Head of caudate nucleus (tissue), 42 donors: ENCODE data around the gene P2RX4.

Experiments
- DNase-seq, 42 donors: peaks; one replicate each; pipeline versions ENCODE4 v3.0.0 to v3.0.0-alpha.2; 2020 to 2021; ENCODE audit warnings: mixed read lengths in 7 of 42
- intact Hi-C: fragments of 100-400 bp; cut with DNase I; formaldehyde crosslinking; loops from one replicate; pipeline ENCODE4 v1.15.0; 2022

The P2RX4 gene

DNA sequence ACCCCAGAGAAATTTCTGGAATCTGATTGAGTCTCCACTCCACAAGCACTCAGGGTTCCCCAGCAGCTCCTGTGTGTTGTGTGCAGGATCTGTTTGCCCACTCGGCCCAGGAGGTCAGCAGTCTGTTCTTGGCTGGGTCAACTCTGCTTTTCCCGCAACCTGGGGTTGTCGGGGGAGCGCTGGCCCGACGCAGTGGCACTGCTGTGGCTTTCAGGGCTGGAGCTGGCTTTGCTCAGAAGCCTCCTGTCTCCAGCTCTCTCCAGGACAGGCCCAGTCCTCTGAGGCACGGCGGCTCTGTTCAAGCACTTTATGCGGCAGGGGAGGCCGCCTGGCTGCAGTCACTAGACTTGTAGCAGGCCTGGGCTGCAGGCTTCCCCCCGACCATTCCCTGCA is 23.7 kb downstream of the P2RX4 start:
- intact Hi-C loops: no loop called here
- no peak for DNase-seq

DNA sequence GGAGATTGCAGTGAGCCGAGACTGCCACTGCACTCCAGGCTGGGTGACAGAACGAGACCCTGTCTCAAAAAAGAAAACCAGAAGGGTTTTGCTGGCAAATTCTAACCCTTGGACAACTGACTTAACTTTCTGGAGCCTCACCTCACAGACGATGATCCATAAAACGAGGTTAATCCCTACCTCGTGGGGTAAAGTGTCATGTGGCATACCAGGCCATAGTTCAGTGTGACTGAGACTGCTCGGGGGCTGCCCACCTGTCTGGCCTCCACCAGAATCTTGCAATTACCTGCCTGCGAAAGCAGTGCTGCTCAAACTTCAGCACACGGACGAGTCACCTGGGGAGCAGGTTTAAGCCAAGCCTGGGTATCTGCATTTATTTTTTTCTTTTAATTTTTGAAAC is 26.8 kb downstream of the P2RX4 start:
- DNase-seq: no peak
- intact Hi-C loops: no loop called here

DNA sequence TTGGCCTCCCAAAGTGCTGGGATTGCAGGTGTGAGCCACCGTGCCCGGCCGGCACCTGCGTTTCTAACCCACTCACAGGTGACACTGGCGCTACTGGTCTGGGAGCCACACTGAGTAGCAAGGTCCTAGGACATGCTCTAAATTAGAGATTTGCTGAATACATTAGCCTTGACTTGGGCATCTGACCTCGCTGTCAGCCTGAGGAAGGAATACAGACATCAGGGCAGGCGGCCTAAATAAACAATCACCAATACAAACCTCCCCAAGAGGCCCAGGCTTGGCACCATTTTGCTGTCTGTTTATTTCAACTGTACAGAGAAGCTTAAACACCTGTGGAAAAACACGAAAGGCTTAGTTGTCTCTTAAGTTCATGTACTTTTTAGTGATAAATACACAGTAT is 27.5 kb downstream of the P2RX4 start:
- intact Hi-C loops: no loop called here
- DNase-seq: no peak

DNA sequence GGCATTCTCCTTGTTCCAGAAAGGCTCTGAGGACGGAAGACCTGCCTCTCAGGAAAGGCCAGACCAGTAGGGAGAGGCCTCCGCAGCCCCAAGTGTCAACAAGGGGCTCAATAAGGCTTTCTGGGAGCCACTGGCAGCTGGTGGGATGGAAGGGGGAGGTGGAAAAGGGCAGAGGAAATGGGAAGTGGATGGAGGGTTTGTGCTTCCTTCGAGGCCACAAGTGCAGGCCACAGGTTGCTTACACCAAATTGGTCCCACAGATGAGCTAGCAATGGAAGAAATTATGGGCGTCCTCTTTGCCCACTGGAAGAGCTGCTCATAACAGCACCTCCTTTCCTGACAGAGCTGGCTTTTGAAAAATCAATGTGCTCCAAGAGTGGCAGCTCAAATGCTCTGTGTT is 28.2 kb downstream of the P2RX4 start:
- DNase-seq: no peak
- intact Hi-C loops: no loop called here

DNA sequence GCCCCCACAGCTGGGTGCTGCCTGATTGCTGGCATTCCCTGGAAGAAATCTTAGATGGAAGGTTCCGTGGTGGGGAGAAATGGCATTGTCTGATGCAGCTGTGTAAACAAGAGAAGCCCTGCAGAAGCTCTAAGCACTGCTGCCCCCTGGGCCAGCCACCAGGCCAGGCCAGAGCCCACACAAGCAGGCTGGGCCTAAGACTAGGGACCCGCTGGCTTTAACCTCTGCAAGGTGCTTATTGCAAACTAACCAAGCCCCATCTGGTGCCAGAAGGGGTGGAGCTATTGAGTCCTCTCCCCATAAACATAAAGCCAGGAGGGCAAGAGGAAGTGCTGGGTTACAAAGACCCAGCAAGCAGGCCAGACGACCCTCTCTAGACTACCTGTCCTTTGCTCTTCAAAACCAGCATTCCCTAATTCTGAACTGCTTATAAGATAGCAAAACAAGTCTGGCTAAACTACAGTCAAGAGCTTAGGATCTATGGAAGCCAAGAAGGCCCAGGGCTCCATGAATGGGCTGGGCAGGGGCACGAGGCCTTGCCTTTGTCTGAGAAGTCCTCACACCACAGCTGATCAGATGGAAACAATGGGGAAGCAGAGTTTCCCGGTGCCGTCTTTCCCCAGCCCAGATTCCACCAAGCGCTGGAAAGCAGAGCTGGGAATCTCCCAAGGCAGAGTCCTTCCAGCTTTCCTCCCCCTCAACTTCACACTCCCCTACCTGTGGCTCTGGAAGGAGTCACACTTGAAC is 28.8 kb downstream of the P2RX4 start:
- no peak for DNase-seq
- intact Hi-C loops: no loop called here

DNA sequence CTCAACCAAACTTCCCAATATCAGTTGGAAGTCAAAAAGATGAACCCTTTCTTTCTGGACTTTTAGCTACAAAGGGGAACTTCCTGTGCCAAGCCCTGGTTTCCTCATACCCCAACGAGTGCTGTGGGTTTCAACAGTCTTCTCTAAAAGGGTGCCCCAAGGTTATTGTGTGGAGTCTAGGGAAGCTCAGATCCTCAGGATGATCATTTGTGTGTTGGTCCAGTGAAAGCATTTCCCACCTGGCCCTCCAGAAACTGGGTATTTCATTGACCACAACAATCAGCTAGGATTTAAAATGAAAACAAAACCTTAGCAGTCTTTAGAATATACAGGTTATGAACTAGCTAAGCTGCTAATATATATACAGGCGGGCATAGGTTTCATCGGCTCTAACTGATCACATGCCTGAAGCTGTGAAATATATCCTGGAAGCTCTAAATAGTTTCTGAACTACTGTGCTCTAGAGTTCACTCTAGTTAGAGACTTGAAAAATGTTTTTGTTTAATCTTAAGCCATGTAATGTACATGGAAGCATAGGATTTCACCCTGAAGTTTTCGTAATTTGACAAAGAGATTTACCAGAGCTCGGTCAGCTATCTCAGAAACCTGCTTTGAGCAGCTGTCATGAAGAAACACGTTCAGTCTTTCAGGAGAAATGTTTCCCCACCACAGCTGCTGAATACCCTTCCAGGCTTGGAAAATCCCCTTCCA is 29.6 kb downstream of the P2RX4 start:
- no peak for DNase-seq
- intact Hi-C loops: no loop called here

DNA sequence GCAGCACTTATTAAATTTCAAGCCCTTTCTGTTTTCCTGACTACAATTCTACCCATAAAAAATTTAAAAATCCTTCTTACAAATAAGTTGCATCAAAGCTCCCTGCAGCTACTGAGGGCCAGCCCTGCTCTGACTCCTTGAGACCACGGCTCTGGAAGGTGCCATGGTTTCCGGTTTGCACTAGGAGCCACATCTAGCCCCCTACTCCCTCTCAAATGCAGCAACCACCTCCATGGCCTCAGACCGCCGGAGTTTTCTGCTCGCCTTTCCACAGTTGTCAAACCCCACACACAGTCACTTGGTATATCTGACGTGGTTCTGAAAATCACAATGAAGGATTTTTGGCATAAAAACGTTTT is 30.1 kb downstream of the P2RX4 start:
- no peak for DNase-seq
- intact Hi-C loops: no loop called here

DNA sequence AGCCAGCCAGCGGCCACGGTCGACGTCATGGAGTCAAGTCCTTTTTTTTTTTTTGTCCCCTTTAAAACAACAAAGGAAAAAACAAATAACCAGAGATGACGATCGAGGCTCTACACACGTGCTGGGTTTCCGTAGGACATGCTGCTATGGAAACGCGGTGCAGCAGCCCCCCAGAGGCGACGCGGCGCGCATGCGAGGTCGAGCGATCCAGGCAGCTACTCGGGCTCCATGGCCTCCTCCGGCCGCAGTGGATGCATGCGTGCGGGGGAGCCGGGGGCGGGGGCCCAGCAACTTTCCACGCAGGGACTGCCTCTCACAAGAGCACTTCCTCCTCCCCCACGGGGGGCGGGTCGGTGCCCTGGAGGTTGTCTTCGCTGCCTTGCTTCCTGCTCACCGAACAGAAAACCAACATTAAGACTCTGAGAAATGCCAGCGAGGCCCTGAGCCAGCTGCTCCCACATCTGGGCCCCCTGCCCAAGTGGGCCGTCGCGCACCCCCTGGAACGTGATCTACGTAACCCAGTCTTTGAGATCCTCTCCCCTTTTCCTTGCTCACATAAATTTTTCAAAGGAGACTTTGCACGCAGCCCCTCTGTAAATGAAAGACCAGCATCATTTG is 30.7 kb downstream of the P2RX4 start:
- DNase-seq: peak; percentile 16 to 75 (median 52)
- intact Hi-C loops: no loop called here

DNA sequence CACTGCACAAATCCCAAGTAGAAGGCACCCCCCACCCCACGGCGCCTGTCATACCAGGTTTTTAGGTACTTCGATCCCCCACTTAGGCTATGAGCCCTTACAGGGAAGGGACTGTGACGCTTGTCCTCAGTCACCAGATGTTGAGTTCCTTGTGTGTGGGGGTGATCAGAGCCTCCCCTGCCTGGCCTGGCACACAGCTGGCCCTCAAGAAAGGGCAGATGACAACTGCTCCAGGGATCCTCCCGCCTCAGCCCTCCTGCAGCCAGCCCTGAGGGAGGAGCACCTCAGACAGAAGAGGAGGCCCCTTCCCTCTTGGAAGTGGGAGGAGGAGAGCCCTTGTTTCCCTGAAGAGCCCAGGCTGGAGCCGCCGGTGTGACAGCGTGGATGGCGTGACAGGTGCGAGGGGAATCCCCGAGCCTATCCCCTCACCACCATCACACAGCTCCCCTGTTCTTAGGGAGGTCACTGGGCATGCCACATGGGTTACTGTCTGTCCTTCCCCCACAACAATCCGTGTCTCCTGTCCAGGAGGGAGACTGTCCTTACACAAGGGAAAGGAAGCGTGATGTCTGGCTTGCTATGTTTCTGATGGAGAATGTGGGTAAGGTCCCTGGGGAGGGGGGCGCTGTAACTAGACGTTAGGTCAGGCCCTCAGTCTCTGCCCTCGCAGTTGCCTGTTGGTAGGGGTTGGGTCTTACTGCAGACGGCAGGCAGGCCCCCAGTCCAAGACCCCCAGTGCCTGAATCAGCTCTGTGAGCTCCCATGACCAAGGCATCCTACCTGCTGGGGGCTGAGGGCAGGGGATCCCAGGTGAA is 31.4 kb downstream of the P2RX4 start:
- intact Hi-C loops: no loop called here
- DNase-seq: no peak

DNA sequence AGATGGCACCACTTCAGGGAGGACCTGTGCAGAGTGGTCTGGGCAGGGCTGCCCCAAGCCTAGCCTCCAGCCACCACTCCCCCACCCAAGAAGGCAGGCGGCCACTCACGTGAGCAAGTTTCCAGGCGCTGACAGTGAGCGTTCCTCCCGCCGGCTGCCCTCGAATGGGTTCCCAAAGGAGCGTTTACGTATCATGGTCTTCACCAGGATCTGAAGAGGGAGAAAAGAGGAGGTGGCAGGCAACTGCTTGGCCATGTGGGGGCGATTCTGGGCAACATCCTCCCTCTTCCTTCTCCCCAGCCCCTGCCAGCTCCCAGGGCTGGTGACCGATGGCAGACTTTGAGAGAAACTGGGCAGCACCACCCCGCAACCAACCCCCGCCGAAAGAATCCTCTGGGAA is 35.1 kb downstream of the P2RX4 start:
- intact Hi-C loops: no loop called here
- DNase-seq: no peak

DNA sequence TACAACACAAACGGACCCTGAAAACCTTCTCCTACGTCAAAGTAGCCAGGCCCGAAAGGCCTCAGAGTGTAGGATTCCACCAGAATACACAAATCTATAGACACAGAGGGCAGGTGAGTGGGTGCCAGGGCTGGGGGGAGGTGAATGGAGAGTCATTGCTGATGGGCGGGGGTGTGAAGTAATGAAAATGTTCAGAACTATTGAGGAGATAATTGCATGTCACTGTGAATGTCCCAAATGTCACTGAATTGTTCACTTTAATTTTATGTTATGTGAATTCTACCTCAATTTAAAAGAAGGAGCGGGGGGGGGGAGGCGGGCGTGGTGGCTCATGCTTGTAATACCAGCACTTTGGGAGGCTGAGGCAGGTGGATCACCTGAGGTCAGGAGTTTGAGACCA is 36.0 kb downstream of the P2RX4 start:
- intact Hi-C loops: no loop called here
- peak in 39 of 42 donors; percentile 29 to 85 (median 60) for DNase-seq

DNA sequence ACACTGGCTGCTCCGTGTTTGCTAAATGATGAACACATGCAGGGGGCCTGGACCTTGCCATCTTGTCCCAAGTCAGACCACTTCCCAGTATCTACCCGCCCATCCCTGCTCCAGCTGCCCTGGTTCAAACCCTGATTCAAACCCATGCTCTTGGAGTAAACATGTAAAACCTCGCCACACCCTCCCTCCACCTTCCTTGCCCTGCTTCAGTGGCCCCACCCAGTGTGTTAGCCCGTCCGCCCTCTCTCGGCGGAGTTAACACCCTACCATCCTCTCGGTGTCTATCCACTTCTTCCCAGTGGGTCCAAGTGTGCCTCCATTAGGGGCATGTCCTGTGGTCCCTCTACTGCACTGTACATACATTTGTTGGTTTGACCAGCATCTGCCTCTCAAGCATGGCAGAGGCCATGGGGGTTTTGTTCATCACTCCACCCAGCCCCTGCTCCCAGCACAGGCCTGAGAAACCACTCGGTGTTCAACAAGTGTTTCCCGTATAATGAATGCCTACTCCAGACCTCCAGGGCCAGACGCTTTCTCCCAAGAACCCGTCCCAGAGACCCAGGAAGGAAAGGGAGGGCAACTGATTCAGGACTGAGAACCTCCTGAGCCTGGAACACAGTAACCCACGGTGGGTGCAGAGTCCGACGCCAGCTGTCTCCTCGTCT is 37.1 kb downstream of the P2RX4 start:
- intact Hi-C loops: no loop called here
- DNase-seq: no peak

DNA sequence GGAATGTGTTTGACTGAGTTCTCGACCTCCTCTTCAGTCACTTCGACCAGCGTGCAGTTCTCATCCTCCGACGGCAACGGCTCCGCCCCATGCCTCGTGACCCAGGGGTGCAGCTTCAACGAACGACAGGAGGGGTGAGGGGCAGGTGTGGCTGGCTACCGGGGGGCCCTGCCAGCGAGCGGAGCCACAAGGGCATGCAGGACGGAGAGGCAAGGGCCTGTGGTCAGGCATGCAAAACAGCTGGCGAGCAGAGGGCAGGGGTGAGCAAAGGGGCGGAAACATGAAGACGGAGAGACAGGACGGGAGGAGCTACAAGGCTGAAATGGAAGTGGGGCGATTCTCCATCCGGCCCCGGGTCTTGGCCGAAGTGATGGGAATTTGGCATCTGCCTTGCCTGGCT is 38.7 kb downstream of the P2RX4 start:
- DNase-seq: no peak
- intact Hi-C loops: no loop called here

DNA sequence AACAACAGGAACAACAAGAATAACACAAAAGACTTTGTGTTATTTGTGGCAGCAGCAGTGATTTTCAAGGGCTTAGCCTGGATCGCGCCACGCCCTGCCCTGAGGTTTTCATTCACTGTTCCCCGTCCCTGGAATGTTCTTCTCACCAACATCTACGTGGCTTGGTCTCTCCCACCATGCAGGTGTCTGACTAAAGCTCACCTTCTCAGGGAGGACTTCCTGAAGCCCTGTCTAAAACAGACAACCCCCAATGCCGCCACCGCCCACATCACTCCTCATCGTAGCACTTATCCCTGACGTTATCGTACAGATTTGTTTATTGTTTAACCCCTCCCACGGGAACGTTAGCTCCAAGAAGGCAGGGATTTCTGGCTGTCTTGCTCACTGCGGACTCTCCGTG is 40.4 kb downstream of the P2RX4 start:
- intact Hi-C loops: no loop called here

DNA sequence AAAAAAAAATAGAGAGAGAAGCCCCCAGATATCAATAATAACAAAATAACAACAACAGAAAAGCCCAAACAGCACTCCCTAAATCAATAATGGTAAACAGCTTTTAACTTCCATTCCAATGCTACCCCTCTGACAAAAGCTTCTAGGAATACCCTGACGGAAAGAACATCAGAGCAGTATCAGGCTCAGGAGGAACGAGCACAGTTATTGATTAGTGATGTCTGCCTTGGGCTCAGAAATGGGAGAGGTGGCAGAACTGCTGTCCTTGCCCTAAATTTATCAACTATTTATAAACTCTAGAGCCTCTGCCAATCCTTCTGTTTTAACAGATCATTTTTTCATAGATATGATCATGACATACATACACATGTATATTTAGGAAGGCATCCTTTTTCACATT is 41.9 kb downstream of the P2RX4 start:
- intact Hi-C loops: no loop called here
- DNase-seq: no peak

More for the DNA sequence above, 40.4 kb downstream of the P2RX4 start:
- peak in 1 of 42 donors; percentile 14 for DNase-seq

DNA sequence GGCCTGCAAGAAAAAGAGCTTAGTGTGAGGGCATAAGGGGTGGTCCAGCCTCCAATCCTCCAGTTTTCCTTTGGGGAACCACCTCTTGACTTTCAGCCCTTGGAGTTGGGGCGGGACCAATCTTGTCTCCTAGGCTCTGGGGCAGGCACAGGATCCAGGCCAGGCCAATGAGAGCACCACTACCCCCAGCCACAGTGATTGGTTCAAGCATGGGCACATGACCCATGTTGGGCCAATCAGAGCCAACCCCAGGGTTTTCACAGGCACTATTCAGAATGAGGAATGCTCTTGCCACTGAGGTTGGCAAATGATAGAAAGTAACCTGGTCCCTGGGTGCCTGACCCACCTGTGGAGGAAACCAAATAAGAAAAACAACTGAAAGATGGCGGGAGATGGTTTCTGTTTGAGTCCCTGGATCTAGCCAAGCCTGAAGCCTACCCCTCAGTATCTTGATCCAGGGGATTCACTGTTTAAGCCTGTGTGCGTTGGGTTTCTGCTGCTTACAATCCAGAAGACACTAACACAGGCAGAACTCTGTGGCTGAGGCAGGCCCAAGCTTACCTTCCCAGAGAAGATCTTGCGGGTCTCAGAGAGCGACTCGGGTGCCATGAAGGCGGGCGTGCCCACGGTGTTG is 42.9 kb downstream of the P2RX4 start:
- no peak for DNase-seq
- intact Hi-C loops: no loop called here

DNA sequence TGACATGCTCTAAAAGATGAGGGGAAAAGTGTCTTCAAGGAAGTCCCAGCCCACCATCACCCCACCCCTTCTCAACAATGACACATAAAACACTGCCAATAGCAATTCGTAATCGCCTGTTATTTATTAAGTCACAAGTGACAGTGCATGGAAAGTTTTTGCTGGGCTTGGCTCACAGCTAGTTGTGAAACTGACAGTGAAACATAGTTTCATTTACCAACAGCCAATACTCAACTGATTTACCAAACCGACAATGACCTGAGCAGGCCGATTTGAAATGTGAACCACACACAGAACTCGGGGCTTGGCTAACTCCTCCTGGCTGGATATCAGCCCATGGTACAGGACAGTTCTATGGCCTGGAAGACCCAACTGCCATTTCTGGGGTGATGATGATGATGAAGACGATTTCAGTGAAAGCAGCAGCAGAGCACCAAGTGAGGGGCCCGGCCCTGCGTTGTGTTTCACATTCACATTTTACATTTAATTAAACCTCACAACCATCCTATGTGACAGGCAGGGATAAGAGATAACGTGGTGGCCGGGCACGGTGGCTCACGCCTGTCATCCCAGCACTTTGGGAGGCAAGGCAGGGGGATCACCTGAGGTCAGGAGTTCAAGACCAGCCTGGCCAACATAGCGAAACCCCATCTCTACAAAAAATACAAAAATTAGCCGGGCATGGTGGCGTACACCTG is 43.9 kb downstream of the P2RX4 start:
- intact Hi-C loops: no loop called here
- no peak for DNase-seq

DNA sequence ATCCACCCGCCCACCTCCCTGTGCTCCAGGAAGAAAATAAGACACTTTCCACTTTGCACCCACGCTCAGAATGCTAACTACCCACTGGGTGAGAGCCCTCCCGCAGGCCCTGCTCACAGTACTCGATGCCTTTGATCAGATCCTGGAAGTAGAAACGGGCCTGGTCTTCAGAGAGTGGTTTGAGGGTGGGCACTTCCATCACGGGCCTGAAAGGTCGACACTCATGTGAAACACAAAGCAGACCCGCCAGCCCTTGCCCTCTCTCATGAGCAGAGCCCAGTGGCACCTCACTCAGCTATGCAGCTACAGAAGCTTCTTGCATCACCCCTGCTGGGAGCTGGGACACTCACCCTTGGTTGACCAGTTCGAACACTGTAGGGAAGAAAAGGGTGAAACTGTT is 45.5 kb downstream of the P2RX4 start:
- intact Hi-C loops: no loop called here
- DNase-seq: no peak
